ENCODE results near the gene COL5A1.
"Not testable (repeated sequence)": the region's sequence is repeated elsewhere in the genome, so short reads cannot be mapped to it uniquely, and the experiment has no call there.

The COL5A1 gene

DNA sequence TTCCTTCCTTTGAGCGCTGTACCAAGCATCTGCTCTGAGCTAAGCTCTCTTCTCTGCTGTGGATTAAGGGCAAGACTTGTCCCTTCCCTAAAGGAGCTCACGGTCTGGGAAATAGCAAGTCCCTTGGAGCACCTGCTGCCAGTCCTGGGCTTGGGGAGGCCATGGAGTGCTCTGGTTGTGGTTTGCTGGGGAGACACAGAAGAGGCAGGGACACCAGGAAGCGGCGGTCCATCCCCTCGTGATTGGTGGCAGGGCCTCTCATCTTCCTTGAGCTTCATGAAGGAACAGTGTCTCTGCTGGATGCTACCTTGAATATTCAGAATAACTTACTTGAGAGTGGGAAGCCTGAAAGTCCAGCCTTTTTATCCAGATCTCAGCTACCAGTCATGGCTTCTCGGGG, 35.3 kb downstream of the COL5A1 start:
- no peak for DNase-seq (ENCODE audit: low read depth in 3 of 3)

DNA sequence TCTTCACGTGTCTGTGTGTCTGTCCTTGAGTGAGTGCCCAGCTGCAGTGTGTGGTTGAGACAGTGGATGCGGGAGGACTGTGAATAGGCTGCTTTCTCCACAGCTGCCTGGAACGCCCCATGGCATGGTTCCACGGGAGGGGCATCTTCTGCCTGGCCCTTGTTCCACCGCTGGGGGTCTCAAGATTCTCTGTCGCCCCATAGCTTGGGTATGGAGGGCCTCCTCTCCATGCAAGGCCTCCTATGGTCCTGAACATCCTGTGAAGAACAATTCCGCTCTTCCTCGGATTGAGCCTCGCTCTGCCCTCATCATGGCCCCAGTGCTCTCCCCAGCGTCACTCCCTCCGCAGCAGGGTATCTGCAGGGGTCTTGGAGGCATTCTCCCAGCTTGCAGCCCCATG, 36.1 kb downstream of the COL5A1 start:
- DNase-seq (ENCODE audit: low read depth in 3 of 3): no peak

DNA sequence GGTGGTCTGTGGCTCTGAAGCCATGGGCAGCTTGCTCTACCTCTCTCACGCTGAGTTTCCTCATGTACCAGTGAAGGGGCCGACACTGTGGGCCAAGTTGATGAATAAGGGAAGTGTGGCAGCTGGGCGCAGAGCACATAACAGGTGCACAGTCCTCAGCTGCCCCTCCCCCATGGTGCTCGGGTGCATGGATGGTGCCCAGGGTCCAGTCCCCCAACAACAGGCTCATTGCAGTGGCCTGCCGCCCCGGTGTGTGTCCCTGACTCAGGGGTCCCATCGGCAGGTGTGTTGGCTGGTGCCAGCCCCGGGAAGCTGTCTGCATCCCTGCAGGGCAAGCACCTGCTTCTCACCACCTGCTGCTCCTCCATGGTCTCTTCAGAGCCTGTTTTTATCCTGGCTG, 36.6 kb downstream of the COL5A1 start:
- no peak for DNase-seq (ENCODE audit: low read depth in 3 of 3)

DNA sequence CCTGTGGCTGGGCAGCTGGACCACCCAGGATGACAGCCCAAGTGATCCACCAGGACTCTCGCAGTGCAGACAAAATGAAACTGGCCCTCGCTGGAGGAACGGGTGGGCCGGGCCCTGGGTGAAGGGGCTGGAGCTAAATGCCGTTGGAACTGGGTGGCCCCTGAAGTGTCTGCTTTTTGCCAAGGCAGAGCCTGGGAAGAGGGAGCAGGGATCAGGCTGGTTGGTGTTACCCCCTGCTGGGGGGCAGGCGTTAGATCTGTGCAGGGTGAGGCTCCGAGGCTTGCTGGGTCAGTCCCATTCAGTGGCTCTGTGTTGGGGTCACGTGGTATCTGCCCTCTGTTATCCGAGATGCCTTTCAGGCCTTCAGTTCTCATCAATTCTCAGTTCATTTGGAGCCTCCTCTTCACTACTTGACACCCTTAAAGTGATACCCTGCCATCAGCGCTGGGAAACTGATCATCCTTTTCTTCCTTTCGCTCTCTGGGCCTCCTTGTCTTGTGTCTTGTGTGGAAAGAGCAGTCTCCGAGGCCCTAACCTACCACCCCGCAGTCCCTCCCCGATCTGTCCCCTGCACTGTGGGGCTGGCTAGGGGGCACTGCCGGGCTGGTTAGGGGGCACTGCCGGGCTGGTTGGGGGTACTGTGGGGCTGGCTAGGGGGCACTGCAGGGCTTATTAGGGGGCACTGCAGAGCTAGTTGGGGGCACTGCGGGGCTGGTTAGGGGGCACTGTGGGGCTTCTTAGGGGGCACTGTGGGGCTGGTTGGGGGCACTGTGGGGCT, 37.3 kb downstream of the COL5A1 start:
- DNase-seq (ENCODE audit: low read depth in 3 of 3): no peak

DNA sequence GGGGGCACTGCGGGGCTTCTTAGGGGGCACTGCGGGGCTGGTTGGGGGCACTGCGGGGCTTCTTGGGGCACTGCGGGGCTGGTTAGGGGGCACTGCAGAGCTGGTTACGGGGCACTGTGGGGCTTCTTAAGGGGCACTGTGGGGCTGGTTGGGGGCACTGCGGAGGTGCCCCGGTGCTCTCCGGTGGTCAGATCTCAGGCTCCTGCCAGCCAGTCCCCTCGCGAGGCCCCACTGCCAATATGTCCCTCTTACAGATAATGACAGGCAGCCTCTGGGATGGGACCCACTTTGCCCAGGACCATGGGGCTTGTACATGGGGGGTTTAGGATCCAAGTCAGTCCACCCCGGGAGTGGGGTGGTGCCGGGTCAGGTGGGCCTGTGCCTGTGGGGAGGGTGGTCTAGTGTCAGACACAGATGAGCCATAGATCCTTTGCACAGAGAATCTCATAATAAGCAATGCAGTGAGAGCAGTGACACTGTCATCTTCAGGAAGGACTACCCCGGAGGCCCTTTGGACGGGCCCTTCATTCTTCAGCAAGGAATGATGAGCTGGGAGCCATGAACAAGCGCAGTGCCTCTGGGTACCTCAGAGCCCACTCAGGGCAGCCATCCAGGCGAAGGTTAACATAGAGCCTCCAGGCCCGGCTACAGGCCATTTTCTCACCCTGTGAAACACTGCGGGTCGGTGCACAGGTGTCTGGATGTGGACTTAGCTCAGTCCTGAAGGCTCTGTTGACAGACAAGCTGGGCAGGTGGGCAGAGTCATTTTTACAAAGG, 38.2 kb downstream of the COL5A1 start:
- DNase-seq (ENCODE audit: low read depth in 3 of 3): no peak

DNA sequence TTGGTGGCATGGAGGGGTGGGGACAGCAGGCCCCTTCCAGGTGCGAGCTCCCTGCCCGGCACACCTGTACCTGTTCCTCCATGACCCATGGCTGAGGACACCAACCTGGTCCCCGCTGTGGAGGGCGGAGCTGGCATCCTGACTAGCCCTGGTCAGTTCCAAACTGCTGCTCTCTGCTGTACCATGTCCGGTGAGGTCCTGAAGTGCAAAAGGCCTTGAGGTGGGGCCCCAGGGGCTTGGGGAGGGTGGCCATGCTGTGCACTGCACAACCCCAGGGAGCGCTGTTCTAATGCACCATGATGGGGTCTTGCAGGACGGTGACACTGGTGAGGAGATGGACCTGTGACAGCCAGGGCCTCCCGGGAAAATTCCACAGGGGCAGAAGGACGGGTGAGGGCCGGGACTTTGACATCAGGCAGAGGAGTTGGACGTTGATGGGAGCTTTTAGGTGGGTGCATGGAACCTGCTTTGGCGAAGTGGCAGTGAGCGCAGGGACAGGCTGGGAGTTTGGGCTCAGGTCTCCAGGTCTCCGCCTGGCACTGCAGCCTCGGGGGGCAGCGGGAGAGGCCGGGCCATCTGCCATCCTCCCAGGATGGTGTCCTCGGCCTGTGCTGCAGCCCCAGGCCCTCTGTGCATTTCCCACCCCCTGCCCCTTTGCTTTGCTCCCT, 38.9 kb downstream of the COL5A1 start:
- no peak for DNase-seq (ENCODE audit: low read depth in 3 of 3)

DNA sequence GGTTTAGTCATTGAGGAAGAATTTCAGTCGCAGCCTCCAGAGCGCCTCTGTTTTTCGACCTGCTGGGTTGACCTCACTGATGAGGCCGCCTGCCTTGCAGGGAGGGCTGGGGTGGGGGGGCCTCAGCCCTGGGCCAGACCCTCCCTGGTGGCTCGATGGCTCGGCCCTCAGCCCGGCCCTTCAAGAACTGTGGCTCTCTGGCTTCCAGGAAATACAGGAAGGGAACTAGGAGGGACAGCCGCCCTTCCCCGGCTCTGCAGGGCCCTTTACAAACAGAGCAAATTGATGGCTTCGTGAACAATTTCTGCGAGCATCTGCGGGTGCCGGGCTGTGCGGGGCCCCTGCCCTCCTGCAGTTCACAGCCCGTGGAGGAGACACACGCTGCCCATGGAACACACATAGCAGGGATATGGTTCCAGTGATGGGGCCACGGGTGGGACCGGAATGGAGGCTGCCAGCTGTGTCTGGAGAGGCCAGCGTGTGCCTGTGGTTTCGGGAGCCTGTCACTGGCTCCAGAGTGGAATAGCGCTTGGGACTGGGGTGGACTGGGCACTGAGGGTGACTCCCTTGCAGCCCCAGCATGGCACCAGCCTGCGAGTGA, 39.6 kb downstream of the COL5A1 start:
- no peak for DNase-seq (ENCODE audit: low read depth in 3 of 3)

DNA sequence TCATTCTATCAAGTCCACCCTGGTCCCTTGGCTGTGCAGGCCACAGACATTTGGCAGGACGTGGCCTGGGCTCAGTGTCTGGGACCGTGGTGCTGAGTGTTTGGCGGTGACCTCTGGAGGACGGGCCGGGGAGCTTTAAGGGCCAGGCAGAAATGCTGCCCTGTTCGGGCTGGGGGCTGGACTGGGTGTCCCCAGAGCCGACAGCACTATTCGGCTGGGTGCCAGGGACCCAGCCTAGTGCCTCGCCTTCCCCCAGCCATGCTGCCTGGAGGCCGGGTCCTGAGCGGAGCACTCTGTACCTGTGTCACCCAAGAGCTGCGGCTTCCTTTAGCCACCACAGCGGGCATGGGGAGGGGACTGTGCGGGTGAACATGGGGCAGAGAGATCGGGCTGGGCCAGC, 40.4 kb downstream of the COL5A1 start:
- DNase-seq (ENCODE audit: low read depth in 3 of 3): no peak

DNA sequence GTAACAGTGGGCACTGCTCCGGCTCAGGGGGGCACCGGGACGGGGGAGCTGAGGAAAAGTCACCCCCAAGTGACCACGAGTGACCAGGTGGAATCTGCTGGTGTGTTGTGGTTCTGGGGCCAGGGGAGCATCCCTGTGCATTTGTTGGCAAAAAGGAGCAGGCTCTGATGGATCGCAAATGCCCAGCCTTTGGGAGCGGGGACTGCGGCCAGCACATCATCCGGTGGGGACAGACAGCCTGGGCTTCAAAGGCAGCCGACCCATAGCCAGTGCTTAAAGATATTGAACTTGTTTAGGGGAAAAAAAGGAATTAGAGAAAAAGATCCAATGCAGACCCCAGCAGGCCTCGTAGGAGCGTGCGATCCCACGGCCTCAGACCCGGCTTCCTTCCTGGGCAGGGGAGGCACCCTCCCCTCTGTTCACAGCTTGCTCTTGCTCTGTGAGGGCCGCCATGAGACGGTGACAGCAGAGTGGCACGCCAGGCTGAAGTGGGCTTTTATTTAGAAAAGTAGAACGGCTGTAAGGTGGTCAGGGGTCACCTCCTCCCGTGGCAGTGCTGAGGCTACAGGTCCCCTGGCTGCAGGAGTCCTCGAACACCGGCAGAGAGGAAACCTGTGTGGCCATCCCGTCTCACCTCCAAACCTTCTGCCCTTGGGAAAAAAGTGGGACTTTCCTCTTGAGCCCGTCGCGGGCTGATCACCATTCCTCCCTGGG, 41.2 kb downstream of the COL5A1 start:
- DNase-seq (ENCODE audit: low read depth in 3 of 3): no peak

DNA sequence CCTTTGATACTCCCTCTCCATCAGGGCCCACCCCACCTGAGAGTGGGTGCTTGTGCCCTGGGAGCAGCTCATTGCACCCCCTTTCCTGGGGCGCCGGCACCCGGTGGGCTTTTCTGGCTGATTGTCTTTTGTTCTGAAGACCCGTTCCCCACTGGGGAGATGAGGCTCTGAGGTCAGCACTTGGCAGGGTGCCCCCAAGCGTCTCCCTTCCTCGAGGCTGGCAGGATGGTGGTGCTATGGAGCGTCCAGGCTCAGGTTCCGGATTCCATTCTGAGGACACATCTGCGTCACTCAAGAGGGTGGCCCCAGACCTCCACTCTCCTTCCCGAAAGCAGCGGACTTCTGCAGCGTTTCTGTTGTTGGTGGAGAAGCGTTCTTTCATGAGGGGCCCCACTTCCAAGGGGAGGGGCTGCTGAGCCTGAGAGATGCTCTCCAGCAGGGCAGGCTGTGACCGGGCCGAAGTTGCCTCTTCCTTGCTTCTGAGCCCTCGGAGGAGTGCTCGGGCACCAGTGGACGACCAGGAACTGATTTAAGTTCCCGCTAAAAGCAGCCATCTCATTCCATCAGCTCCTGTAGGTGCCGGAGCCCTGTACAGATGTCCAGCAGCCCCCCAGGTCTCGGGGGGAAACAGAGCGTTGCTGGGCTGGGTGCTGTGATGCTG, 42.2 kb downstream of the COL5A1 start:
- DNase-seq (ENCODE audit: low read depth in 3 of 3): no peak

DNA sequence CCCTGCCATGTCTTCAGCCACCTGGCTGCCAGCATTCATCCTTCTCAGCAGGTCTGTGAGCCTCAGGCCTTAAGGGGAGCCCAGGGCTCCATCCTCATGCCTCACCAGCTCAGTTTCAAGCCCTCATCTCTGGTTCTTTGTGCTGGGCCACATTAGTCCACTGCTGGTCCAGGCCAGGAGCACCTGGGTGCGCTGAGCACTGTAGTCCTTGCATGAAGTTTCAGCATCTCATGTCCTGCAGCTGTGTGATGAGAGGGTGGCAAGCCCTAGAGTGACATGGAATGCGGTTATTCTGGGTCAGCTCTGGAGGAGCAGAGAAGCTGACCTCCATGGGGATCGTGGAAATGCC, 42.7 kb downstream of the COL5A1 start:
- no peak for DNase-seq (ENCODE audit: low read depth in 3 of 3)

DNA sequence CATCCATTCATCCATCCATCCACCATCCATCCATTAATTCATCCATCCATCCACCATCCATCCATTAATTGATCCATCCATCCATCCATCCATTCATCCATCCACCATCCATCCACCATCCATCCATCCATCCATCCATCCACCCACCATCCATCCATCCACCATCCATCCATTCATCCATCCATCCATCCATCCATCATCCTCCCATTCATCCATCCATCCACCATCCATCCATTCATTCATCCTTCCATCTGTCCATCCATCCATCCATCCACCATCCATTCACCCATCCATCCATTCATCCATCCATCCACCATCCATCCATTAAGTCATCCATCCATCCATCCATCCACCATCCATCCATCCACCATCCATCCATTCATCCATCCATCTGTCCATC, 43.3 kb downstream of the COL5A1 start:
- not testable (repeated sequence) for DNase-seq (ENCODE audit: low read depth in 3 of 3)

DNA sequence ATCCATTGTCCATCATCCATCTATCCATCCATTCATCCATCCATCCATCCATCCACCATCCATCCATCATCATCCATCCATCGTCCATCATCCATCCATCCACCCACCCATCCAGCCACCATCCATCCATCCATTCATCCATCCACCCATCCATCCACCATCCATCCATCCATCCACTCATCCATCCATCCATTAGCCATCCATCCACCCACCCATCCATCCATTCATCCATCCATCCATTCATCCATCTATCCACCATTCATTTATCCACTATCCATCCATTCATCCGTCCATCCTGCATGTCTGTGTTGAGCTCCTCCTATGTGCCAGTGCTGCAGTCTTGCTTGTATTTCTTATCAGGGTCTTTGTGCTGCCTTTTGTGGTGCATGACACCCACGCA, 44.2 kb downstream of the COL5A1 start:
- DNase-seq (ENCODE audit: low read depth in 3 of 3): no peak

DNA sequence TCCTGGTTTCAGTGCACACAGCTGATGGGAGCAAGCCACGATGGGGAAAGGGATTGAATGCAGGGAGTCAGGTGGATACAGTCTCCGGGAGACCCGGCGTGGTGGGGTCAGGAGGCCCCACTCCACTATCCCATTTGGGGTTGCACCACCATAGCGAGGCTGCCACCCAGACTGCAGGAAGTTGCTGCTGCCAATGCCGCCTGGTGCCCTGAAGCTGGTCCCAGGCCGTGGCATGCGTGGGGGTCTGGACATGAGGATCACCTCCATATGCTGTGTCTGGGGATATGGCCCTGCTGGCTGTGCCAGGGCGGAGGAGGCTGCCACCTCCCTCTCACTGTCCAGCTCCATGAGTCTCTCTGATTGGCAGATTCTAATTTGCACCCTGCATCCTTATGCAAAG, 45.3 kb downstream of the COL5A1 start:
- DNase-seq (ENCODE audit: low read depth in 3 of 3): no peak

DNA sequence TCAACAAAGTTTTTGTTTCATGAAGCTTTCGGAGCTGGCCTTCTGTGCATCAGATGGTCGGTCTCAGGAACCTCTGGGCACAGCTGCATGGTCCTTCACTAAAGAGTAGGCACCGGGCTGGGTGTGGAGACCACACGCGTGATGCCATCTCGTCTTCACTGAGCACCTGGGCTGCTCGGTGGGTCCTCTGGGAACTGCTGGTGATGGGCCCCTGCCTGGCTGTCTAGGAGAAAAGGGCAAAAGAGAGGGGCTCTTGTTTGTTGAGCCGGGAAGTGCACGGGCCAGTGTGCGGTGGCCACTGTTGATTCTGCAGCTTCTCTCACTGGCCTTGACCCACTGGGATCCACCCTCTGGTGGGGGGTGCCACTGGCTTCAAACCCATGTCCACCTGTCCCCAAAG, 46.0 kb downstream of the COL5A1 start:
- no peak for DNase-seq (ENCODE audit: low read depth in 3 of 3)

DNA sequence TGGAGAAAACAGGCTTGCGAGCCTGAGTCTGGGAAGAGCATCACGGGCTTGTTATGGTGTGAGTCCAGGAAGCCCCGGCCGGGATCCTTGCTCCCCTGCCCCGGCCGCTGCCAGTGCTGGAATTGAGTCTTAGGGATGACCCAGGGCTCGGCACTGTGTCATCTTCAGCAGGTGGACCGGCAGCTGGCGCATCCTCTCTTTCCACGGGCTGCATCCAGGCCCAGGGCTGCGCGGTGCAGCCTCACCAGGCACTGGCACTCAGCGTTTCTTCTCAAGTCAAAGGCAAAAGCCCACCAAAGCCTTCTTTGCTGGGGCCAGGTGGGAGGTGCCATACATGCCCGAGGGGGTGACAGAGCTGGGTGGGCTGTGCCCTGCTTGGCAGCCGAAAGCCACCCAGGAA, 46.6 kb downstream of the COL5A1 start:
- no peak for DNase-seq (ENCODE audit: low read depth in 3 of 3)

DNA sequence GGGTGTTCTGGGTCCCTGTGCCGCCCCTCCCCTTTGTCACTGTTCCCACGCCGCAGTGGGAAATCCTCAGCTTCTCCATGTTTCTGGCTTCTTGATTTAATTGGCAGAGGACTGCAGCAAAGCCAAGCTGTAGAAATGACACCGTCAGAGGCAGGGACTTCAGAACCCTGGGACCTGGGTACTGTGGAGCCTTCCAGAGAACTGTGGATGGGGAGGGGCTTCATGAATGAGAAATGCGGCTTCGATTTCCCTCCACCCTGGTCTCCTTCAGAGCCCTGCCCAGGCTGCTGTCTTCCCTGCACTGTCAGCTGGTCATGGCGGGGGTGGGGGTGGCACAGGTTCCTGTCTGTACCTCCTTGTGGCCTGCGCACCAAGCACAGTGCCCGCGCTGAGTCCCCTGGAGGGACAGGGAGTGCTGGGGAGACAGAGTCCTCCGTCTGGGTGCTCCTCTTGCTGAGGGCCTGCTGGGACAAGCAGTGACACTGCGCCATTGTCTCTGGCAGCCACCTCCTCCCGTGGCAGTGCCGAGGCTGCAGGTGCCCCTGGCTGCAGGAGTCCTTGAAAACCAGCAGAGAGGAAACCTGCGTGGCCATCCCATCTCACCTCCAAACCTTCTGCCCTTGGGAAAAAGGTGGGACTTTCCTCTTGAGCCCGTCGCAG, 47.2 kb downstream of the COL5A1 start:
- DNase-seq (ENCODE audit: low read depth in 3 of 3): no peak

DNA sequence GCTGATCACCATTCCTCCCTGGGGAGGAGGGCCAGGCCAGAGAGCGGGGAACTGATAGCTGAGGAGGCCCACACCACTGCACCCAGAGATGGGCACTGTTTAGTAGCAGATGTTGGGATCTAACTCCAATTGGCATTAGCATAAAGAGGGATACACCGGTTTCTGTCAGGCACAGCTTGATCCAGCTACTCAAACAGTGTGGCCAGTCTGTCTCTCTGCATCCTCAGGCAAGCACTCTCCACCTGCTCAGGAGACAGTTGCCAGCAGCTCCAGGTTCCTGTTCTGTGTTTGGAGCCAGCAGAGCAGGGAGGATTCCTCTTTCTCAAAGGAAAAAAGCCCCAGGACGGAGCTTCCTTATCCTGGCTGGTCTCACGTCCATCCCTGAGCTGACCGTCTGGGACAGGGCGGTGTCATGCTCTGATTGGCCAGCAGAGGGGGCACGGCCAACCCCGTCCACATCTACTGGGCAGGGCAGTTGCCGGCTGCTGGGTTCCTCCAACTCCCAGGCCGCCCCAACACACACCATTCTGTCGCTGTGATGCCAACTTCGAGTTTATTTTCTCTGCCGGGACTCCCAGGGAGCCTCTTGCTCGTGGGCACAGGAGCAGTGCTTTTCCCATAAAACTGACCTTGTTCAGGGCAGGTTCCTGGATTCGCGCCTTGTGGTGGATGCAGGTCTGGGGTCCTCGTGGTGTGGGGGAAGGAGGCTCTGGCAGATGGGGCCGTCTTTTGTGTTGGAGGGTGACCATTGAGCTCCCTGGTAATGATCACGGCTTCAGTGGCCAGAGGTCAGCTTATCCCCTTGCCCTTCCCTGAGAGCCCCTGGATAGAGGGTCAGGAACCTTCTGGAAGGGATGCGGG, 47.9 kb downstream of the COL5A1 start:
- DNase-seq (ENCODE audit: low read depth in 3 of 3): no peak

DNA sequence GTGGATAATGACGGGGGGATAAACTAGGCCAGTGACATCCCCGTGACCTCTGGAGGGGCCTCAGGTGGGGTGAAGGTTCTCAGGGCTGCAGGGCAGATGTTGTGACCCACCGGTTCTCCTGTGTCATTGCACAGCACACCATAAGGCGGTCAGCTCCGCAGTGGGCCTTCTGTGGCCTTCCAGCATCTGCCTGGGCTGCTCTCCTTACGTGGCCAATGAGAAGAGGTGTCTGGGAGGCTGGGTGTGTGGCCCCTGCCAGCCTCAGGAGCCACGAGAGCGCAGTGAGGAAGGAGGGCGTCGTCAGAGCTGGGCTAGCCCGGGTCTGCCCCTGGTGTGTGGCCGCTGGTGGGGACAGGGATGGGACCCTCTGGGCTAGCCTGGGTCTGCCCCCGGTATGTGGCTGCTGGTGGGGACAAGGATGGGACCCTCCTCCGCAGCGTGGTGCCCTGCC, 48.7 kb downstream of the COL5A1 start:
- DNase-seq (ENCODE audit: low read depth in 3 of 3): no peak

Measured in stimulated activated CD4-positive, alpha-beta T cell treated with anti-CD3 and anti-CD28 coated beads, TNF-alpha, amount 100 ng/mL, for 4 hours (primary cell).